ENCODE results near the gene CCR8. TPM values are rescaled to one million over a fixed set of nuclear protein-coding genes. Genes with fewer than 3 reads are reported as not detected.

Gene CCR8
- total RNA-seq, 2 experiments from 2014 or later: 1.3 to 2.1 TPM

DNA sequence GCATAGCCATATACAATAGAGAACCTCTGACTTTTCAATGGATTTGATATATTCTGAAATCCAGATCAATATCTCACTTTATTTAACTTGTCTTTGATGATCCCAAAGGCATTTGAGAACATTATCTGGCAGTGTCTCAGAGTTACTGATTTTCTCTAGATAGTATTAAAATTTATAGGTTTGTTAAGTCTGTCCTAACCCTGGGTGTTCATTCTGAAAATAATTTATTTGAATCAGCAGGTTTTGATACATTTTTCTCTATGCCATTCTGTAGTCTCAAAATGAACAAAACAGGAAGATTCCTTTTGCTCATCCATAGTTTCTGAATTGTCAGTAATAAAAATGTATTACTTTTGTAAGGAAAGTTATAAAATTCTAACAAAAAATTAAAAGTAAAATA lies 14.3 kb downstream of the CCR8 start:
- ChIA-PET POLR2A (no interaction called here), CTCF (no interaction called here)
- H3K4me3 Mint-ChIP-seq: no peak overlapping the region
- no peaks in the 10 kb centered on the region for H3K27me3 Mint-ChIP-seq
- ATAC-seq (ENCODE audit: poor library complexity): no peak
- H3K4me3 ChIP-seq (ENCODE audit: low read length): no peak overlapping the region
- intact Hi-C loops (cut with DNase I, micrococcal nuclease): no loop called here
- no peak overlapping the region for H3K27ac Mint-ChIP-seq
- TF ChIP-seq CTCF (IDR thresholded peaks at IDR 0.05): no peak
- no peak for DNase-seq
- H3K4me1 Mint-ChIP-seq (ENCODE audit: low read depth): peaks cover 22% of the 10 kb centered on the region
- no peaks in the 10 kb centered on the region for H3K9me3 ChIP-seq (ENCODE audit: control insufficient read depth in 1 of 2, insufficient read depth in 1 of 2, low read length in 2 of 2)
- no peaks in the 10 kb centered on the region for H3K27me3 ChIP-seq (ENCODE audit: control insufficient read depth in 1 of 2, insufficient read depth in 2 of 2, low read length in 2 of 2)
- H3K9me3 Mint-ChIP-seq: no peaks in the 10 kb centered on the region
- H3K27ac ChIP-seq (ENCODE audit: low read depth in 1 of 2, low read length in 2 of 2): no peak overlapping the region
- H3K4me1 ChIP-seq (ENCODE audit: insufficient read depth, low read length): peaks cover 9% of the 10 kb centered on the region
- no peaks in the 10 kb centered on the region for H3K36me3 Mint-ChIP-seq (ENCODE audit: low read depth)
- no peaks in the 10 kb centered on the region for H3K36me3 ChIP-seq (ENCODE audit: insufficient read depth, low read length)

GRCh38 chr3:39344746-39345344 lies 15.3 kb downstream of the CCR8 start:
- ATAC-seq (ENCODE audit: poor library complexity) (no peak), DNase-seq (no peak)
- Histone ChIP-seq H3K27me3 (ENCODE audit: control insufficient read depth in 1 of 2, insufficient read depth in 2 of 2, low read length in 2 of 2) (no peaks in the 10 kb centered on the region), H3K9me3 (ENCODE audit: control insufficient read depth in 1 of 2, insufficient read depth in 1 of 2, low read length in 2 of 2) (no peaks in the 10 kb centered on the region), H3K4me3 (ENCODE audit: low read length) (no peak overlapping the region), H3K4me1 (ENCODE audit: insufficient read depth, low read length) (peaks cover 9% of the 10 kb centered on the region), H3K36me3 (ENCODE audit: insufficient read depth, low read length) (no peaks in the 10 kb centered on the region), H3K27ac (ENCODE audit: low read depth in 1 of 2, low read length in 2 of 2) (no peak overlapping the region)
- Mint-ChIP-seq H3K9me3 (no peaks in the 10 kb centered on the region), H3K4me1 (ENCODE audit: low read depth) (peaks cover 23% of the 10 kb centered on the region), H3K36me3 (ENCODE audit: low read depth) (no peaks in the 10 kb centered on the region), H3K4me3 (no peak overlapping the region), H3K27ac (no peak overlapping the region), H3K27me3 (no peaks in the 10 kb centered on the region)
- no peak for TF ChIP-seq CTCF (IDR thresholded peaks at IDR 0.05)
- CTCF ChIA-PET: interaction anchor here (0.5 kb wide), 1 partner anchor 71 kb away, joined by 4 read pairs; no protein-coding TSS in a partner anchor
- intact Hi-C loops (cut with DNase I, micrococcal nuclease): no loop called here
- POLR2A ChIA-PET: no interaction called here

DNA sequence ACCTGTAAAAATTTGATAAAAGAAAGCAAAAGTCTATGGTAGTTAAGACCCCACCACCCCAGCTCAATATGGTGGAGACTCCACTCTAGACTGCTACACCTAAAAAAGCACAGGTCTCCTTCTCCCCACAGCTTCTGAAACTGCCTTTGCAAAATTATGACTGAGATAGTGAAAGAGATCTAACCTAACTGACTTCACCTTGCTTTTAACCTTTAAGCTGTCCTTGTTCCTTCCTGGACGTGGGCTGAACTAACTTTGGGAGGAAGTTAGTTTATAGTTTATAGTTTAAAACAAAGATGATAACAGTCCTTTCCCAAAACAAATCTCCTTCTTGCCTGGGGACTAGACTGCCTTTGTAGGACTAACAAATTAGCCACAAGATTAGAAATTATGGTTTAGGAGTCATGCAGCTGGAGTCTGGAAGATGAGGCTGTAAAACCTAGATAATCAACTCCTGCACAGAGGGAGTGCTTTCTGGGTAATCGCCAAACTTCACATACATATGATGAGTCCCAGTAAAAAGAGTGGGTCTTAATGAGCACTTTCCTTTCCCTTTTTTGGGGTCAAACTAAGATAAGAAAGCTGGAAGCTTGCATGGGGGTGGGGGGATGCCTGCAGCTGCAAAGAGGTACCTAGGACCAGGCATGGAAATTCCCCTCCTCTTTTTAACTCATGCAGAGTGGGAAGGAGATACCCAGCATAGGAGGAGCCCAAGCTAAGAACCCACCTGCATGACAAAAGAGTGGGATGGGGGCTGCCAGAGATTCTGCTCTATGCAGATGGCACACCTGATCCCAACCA lies 17.5 kb downstream of the CCR8 start:
- POLR2A ChIA-PET: interaction anchor here (0.7 to 1.4 kb wide), 2 partner anchors 10 to 21 kb away, joined by 3 to 4 read pairs; no protein-coding TSS in a partner anchor
- no peaks in the 10 kb centered on the region for H3K9me3 ChIP-seq (ENCODE audit: control insufficient read depth in 1 of 2, insufficient read depth in 1 of 2, low read length in 2 of 2)
- no peaks in the 10 kb centered on the region for H3K36me3 ChIP-seq (ENCODE audit: insufficient read depth, low read length)
- ATAC-seq (ENCODE audit: poor library complexity): no peak
- Mint-ChIP-seq H3K27me3 (no peaks in the 10 kb centered on the region), H3K4me1 (ENCODE audit: low read depth) (peaks cover 40% of the 10 kb centered on the region), H3K36me3 (ENCODE audit: low read depth) (no peaks in the 10 kb centered on the region), H3K4me3 (no peak overlapping the region), H3K9me3 (no peaks in the 10 kb centered on the region), H3K27ac (peak overlapping the region; percentile 18)
- CTCF ChIA-PET: interaction anchor here (1.2 to 1.7 kb wide), 4 partner anchors 11 to 59 kb away, joined by 3 to 4 read pairs (median 4); no protein-coding TSS in a partner anchor
- TF ChIP-seq CTCF (IDR thresholded peaks at IDR 0.05): no peak
- no peaks in the 10 kb centered on the region for H3K27me3 ChIP-seq (ENCODE audit: control insufficient read depth in 1 of 2, insufficient read depth in 2 of 2, low read length in 2 of 2)
- H3K4me3 ChIP-seq (ENCODE audit: low read length): no peak overlapping the region
- intact Hi-C loops (cut with DNase I, micrococcal nuclease): no loop called here
- H3K27ac ChIP-seq (ENCODE audit: low read depth in 1 of 2, low read length in 2 of 2): no peak overlapping the region
- peaks cover 9% of the 10 kb centered on the region for H3K4me1 ChIP-seq (ENCODE audit: insufficient read depth, low read length)
- peak in 1 of 14 experiments; percentile 29 for DNase-seq

Measured in CD4-positive, alpha-beta T cell (primary cell).